Hypothalamus (tissue), 51 donors: ENCODE results near the gene S100Z.
"Not testable (repeated sequence)": the region's sequence is repeated elsewhere in the genome, so short reads cannot be mapped to it uniquely, and the experiment has no call there.

Experiments used
- DNase-seq, 51 donors: peaks; one replicate each; lab custom pipeline; 2025; lab: John Stamatoyannopoulos, UW

The S100Z gene

DNA sequence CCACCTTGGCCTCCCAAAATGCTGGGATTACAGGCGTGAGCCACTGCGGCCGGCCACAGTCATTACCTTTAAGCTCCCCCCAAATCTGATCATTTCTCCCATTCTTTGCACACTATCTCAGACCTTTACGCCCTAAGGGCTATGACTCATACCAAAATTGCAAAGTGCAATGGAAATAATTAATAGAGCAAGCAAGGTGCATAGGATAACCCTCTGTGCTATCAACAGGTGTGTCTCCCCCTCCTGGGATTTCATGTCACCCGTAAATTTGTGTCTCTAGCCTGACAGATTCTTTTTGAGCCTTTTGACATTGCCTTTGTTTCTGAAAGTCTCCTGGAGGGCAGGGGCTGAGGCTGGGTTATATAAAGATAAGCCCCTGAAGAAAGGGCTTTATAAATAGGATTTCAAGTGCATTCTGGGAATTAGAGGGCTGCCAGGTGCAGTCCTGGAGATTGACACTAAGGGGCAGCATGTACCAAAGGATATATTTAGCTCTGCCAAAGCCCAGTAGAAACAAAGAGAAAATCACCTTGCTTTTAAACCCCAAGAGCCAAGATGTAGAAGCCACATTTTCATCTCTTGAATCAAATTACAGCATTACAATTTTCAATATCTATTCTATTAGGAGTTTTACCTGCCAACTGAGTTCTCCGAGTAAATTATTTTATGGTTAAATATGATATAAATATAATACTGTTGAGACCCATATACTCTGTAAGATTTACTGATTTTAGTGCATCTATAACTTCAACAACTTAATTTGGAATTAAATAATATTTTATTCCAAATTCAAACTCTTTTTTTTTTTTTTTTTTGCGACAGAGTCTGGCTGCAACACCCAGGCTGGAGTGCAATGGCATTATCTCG is 18.2 kb downstream of the S100Z start:
- DNase-seq = peak in 36 of 51 donors; percentile 2 to 73 (median 18)

DNA sequence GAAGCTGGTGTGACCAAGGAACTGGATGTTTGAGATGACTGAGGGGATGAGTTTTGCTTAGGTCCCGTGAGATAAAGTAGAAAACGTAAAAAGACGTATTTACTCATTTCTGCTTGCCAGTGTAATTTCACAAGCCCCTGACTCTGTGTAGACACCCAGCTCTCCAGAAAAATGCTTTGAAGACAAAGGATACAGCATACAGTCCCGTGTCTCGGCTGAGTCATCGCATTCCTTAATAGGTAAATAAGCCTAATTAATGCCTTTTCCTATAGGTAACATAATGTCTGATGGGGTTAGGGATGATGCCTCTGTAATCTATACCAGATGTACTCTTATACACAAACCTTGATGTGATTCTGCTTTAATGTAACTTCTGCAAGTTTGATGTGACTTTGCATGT is 20.2 kb downstream of the S100Z start:
- no peak for DNase-seq

DNA sequence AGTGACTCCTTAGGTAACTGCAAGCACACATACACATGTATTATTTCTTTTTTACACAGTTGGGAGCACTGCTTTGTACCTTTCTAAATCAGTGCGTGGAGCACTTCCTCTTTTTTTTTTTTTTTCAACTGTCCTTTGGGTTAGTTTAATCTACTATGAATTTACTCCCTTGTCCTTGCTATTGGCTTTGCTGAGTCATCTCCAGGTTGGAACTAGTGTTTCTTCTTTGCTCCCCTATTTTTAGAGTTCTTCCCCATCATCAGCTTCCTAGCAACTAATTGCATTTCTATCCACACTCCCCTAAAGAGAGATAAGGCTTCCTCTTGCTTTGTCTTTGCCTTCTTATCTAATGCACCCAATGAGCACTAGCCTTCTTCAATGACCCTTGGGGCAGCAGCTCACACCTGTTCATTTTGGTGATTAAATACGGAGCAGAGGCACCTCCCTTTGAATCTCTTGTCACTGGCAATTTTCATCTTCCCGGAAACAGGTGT is 24.3 kb downstream of the S100Z start:
- no peak for DNase-seq

DNA sequence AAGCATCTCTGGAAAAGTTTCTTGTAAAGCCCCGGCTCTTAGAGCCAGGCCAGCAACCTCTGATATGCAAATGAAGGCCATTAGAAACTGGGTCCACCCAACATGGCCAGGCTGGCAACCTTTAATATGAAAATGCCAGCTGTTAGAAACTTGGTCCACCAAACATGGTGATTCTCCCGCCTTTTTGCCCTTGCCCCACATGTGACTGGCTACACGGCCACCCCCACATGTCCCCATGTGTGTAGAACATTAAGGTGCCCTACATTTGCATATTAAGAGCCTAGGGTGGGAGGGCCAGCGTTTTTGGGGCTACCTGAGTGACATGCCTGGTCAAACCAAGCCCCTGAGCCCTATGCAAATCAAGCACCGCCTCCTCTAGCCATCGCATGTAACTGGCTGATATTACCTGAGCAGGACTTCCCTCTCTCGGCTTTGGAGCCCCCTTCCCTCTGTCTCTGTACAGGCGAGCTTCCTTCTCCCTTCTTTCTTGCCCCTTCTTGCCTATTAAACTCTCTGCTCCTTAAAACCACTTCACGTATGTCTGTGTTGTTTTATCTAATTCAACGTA is 39.0 kb downstream of the S100Z start:
- DNase-seq = no peak

DNA sequence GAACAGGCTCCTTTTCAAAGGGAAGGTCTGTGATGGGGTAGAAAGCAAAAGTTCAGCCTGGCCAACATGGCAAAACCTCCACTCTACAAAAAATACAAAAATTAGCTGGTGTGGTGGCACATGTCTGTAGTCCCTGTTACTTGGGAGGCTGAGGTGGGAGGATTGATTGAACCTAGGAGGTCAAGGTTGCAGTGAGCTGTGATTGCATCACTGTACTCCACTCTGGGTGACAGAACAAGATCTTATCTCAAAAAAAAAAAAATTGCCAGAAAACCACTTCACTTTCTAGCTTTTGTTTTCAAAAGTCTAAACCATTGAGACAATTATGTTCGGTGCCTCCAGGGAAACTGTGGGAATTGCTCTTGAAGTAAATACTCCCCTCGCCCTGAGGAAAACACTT is 43.5 kb downstream of the S100Z start:
- DNase-seq = no peak

DNA sequence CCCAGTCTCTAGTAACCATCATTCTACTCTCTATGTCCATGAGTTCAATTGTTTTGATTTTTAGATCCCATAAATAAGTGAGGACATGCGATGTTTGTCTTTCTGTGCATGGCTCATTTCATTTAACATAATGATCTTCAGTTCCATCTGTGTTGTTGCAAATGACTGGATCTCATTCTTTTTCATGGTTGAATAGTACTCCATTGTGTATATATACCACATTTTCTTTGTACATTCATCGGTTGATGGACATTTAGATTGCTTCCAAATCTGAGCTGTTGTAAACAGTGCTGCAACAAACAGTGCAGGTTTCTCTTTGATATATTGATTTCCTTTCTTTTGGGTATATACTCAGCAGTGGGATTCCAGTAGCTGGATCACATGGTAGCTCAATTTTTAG is 46.4 kb downstream of the S100Z start:
- DNase-seq = no peak

DNA sequence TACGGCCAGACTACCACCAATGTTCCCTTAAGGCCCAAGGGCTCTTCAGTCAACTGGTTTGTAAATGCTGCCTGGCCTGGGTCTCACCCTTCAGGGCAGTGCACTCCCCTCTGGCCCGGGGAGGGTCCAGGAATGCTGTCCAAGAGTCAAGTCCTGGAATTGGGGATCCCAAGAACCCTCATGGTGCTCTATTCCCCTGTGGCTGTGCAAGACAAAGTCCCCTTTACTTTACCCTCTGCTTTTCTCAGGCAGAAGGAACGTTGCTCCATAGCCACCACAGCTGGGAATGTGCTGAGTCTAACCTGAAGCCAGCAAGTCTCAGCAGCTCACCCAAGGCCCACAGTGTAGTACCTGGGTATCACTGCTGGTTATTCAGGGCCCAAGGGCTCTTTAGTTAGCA is 51.7 kb downstream of the S100Z start:
- no peak for DNase-seq

DNA sequence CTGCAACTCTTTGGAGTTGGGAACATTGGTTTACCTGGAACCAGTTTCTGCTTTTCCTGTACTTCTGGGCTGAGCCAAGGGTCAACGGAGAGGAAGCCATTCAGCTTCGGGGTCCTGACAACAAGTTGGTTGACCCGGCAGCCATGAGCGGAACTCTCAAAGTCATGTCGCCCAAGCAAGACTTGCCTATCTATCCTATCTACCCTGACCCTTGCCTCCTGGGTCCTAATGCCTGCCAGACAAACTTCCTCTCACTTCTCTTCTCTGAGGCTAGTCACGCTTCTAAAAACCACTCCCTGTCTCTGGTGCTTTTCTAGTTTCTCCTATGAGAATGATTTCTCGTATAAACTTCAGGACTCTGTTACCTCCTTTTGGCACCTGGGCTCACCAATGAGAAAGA is 58.4 kb downstream of the S100Z start:
- DNase-seq = no peak

DNA sequence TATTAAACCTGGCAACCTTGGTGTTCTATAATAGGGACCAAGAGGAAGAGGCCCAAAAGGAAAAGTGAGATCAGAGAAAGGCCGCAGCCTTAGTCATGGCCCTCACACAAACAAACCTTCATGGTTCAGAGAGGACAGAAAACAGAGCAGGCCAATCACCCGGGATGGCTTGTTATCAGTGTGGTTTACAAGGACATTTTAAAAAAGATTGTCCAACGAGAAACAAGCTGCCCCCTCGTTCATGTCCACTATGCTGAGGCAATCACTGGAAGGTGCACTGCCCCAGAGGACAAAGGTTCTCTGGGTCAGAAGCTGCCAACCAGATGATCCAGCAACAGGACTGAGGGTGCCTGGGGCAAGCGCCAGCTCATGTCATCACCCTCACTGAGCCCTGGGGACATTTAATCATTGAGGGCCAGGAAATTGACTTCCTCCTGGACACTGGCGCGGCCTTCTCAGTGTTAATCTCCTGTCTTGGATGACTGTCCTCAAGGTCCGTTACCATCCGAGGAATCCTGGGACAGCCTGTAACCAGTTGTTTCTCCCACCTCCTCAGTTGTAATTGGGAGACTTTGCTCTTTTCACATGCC is 60.6 kb downstream of the S100Z start:
- DNase-seq = not testable (repeated sequence)

DNA sequence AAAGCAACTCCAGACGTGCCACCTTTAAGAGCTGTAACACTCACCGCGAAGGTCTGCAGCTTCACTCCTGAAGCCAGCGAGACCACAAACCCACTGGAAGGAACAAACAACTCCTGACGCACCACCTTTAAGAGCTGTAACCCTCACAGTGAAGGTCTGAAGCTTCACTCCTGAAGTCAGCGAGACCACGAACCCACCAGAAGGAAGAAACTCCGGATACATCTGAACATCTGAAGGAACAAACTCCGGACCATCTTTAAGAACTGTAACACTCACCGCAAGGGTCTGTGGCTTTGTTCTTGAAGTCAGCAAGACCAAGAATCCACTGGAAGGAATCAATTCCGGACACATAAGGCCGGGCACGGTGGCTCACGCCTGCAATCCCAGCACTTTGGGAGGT is 64.9 kb downstream of the S100Z start:
- DNase-seq = not testable (repeated sequence)

DNA sequence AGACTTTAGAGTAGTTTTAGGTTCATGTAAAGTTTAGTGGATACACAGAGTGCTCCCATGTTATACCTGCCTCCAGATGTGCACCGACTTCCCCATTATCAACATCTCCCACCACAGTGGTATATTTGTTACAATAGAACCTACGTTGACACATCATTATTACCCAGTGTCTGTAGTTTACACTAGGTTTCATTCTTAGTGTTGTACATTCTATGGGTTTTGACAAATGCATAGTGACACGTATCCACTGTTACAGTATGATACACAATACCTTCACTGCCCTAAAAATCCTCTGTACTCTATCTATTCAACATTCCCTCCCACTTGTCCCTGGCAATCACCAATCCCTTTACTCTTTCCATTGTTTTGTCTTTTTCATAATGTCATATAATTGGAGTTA is 68.7 kb downstream of the S100Z start:
- DNase-seq = no peak

DNA sequence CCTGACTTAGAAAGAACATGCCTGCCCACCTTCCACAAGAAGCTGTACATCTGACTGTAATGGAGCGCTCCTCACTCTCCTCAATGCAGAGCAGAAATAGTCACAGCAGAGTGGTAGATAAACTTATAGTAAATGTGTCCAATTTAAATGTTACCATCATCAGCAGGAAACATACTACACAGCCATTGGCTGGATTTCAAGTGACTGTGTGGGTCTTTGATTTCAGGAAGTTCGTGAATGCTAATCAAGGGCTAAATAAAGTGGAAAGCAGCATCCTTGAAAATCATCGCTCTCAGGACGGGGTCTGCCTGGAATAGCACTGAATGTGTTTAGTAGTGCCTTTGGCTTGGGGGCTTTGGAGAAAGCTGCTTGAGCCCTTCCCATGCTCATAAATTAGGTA is 70.7 kb downstream of the S100Z start:
- DNase-seq = no peak

DNA sequence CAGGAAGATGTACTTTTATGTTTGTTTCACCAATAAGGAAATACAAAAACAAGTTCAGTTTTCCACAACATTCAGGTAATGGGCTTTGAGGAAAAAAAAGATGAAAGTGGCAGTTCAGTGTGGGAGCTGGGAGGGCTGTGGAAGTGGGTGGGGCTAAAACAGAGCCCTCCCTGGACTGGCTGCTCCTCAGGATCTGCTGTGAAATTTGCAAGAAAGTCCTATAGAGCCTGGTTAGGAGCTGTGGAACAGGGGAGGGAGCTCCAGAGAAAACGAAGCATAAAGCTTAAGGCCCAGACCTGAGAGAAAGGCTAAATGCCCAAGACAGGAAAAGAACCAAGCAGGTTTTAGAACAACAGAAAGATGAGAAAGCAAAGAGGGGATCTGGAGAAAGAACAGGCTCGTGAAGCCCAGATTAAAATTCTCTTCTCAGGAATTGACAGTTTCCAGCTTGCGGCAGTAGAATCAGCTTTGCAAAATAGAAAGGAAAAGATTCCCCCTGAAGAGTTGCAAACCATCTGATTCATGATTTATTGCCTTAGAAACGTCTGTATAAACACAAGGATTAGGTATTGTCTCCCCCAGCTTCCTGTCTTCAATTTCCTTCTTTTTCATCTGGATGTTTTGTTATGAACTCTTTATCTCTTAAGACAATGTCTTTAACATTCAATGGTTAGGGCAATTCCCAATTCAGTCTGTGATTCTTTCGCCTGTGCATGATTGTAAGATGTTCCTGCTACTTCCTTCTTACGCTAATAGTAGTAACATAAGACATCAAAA is 76.7 kb downstream of the S100Z start:
- no peak for DNase-seq

DNA sequence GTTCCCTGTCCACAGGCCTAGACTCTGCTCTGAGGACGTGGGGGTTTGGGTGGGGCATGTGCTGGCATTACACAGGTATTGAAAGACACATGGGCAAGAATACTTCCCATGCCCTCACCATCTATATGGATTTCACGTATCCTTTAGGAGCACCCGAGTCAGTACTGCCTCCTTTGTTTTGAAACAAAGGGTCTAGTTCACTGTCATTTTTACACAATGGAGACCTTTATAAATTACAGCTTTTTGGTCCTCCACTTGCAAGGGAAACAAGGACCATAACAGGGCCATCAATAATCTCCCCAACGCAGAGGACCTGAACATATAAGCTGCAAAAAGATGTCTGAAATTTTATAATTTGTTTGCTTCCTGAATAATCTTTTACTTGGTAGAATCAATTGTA is 78.1 kb downstream of the S100Z start:
- DNase-seq = peak in 3 of 51 donors; percentile 5 to 40 (median 27)

DNA sequence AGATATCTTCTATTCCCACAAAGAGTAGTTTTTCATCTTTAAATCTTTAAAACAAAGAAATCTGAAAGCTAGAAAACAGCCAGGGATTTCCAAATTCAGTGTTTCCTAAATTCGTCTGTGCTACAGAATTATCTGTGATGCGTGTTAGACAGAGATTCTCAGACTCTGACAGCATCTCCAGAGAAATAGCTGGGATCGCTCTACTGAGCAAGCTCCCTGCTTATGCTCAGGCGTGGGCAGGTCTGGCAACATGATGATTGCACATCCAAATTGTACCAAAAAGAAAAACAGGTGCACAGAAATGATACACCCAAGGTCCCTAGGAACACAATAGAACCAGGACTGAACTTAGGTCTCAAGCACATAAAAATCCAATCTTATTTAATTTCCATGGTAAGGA is 80.3 kb downstream of the S100Z start:
- peak in 2 of 51 donors; percentile 3 to 9 for DNase-seq

DNA sequence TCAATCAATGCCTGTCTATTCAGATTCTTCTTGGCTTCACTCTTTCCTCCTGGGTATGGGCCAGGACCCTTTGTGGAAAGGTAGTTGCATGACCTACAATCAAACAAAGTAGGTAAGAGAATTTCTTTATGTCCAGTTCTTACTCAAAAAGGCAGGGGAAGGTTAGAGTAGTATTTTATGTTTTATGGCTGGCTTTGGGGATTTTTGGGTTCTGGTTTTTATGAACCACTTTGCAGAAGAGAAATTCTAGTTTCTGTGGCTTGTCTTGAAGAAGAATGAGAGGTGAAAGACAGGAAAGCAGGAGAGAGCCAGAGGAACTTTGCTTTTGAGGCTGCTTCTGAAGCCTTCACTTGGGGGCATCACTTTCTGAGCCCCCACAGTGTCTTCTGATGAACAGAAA is 88.4 kb downstream of the S100Z start:
- no peak for DNase-seq

DNA sequence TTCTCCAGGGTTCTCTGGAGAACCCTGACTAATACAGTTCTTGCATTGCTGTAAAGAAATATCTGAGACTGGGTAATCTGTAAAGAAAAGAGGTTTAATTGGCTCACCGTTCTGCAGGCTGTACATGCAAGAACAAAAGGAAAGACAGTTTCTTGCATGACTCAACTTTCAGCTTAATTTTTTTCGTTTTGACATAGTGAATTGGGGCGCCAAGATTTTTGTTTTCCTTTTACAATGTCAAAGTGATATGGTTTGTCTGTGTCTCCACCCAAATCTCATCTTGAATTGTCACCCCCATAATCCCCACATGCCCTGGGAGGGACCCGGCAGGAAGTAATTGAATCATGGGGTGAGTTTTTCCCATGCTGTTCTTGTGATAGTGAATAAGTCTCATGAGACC is 91.2 kb downstream of the S100Z start:
- DNase-seq = peak in 1 of 51 donors; percentile 11

DNA sequence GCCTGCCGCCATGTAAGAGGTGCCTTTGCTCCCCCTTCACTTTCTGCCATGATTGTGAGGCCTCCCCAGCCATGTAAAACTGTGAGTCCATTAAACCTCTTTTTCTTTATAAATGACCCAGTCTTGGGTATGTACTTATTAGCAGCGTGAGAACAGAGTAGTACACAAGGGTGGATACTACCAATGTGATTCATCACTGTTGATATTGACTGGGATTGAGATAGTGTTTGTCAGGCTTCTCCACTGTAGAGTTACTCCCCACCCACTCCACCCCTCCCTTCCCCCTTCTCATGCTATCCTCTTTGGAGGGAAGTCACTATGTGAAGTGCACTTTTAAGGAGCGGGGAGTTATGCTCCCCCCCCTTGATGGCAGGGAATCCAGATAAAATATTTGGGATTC is 91.6 kb downstream of the S100Z start:
- DNase-seq = no peak

DNA sequence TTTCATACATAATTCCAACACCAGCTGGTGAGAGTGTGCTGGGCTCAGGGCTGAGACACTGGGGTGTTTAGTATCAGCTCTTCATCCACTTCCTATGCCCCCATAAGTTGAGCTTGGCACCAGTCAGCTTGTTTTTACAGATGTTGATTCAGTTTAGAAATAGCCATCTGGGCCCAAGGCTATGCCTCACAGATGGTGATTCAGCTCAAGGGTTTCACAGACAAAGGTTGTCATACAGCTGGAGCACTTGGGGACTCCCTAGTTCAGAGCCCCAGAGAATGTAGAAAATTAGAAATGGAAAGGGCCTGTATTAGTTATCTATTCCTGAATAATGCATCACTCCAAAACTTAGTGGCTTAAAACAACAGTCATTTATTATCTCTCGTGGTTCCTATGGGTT is 92.8 kb downstream of the S100Z start:
- DNase-seq = no peak

DNA sequence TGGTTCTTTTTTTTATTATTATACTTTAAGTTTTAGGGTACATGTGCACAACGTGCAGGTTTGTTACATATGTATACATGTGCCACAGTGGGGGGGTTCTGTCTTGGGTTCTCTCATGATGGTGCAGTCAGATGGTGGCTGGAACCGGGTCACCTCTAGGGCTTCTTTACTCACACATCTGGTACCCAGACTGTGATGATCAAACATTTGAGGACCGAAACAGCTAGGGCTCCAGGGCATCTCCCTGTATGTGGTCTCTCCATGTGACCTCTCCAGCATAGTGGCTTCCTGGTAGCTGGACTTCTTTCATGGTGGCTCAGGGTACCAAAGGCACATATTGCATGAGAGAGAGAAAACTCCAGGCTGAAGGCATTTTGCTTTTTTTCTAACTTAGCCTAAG is 93.2 kb downstream of the S100Z start:
- DNase-seq = no peak

DNA sequence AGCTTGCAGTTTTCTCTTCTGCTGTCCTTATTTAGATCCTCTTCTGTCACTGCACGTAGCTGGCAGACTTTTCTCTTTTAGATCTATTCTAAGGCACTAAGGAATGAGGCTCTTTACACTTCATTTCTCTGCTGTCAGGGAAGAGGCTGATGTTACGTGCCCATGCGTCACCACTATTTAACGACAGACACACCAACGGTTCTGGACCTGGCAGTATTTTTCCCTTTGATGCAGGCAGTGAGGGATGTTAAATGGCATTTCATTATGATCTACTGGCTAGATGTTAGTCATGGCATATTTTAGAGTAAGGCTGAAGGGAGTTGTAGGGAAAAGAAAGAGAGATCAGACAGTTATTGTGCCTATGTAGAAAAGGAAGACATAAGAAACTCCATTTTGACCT is 94.8 kb downstream of the S100Z start:
- DNase-seq = no peak
